ENCODE data around the gene IDS.
"Not testable (repeated sequence)": the region's sequence is repeated elsewhere in the genome, so short reads cannot be mapped to it uniquely, and the experiment has no call there.

The IDS gene, protein sequence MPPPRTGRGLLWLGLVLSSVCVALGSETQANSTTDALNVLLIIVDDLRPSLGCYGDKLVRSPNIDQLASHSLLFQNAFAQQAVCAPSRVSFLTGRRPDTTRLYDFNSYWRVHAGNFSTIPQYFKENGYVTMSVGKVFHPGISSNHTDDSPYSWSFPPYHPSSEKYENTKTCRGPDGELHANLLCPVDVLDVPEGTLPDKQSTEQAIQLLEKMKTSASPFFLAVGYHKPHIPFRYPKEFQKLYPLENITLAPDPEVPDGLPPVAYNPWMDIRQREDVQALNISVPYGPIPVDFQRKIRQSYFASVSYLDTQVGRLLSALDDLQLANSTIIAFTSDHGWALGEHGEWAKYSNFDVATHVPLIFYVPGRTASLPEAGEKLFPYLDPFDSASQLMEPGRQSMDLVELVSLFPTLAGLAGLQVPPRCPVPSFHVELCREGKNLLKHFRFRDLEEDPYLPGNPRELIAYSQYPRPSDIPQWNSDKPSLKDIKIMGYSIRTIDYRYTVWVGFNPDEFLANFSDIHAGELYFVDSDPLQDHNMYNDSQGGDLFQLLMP

DNA sequence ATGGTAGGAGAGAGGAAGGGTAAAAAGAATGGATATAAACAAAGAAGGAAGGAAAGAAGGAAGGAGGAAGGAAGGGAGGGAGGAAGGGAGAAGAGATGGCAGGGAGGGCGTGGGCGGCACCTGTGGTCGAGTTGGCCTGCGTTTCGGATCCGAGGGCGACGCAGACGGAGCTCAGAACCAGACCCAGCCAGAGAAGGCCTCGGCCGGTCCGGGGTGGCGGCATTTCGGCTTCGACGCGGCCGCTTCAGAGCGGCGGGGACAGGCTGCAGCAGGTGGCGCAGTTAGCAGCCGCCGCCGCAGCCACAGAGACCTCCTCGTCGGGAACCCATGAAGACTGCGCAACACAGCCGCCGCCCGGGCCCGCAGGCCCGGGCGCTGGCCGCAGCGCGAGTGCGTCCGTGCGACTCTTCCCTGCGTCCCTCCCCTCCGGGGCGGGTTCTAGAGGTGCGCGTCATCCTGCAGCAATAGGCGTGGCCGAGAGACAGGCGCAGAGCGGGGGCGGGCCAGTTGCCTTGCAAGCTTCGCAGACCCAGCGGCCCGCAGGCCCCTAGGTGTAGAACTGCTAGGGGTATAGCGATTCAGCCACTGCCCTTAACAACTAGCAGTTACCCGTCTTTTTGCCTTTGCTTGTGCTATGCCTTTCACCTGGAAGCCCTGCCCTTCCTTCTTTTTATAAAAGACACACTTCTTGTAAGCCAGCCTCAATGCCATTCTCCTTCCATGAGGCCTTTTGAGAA is at the start of gene IDS:
Gene IDS (minus strand): TSS at position 392 of the 737 bp plus-strand sequence. CDS start 169 bp downstream, at position 223.
- DNase-seq (ENCODE audit: low spot score) = peak; percentile 90

DNA sequence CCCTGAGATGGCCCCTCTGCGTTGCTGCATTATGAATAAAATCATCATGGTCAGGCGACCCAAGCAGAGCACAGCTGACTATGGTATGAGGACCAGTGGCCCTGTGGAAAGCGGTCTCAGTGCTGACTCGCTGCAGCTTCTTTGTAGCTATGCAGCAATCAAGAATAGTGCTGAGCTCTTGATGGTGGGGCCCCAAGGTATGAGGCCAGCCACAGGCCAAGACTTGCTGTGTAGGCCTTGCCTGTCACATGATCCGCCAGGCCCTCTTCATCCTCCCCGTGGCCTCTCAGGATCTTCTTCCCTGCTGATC is 46.8 kb upstream of the IDS start:
- not testable (repeated sequence) for DNase-seq (ENCODE audit: low spot score)

DNA sequence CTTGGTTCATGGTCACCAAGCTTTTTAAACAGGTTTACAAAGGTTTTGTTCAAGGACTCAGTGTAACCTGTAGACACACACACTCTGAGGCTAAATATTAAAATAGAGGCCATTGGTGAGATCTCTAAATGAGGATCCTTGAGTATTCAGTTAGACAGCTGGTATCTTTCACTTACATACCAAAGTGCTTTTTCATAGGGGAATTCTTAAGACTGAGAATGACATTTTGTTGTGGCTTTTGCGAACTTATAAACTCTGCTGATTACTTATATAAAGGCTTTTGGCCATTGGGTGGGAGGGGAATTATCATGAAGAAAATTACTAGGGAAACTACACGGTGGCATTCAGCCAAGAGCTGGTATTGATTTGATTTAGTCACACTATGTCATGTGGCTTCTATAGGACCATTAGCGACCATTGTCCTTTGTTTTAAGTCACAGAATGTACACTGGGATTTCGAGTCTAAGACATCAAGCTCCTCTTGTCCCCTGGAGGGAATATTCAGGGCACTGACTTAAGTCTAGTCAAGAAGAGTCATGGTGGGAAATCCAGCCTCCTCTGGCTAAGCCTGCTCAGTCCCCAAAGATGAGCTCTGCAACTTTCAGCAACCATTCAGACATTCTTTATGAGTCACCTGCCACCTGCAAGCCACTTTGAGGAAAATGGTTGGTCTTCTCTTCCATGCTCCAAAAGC is 46.3 kb upstream of the IDS start:
- not testable (repeated sequence) for DNase-seq (ENCODE audit: low spot score)

DNA sequence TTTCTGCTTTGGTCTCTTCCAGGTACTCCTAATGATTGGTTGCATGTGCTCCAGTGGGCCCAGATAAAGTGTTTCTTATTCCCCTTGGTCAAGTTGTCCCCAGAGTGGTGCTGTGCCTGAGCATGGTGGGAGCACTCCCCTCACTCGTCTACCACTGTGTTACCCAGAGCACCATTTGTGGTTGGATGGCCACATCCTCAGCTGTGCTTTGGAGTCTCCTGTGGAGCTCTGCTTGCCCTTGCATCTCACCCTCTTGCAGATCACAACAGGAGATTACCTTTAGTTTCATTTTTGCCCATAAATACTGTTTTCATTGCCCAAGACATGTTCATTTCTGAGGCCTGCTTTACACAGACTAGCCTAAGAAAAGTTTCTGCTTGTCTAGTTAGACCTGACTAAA is 45.3 kb upstream of the IDS start:
- DNase-seq (ENCODE audit: low spot score) = not testable (repeated sequence)

DNA sequence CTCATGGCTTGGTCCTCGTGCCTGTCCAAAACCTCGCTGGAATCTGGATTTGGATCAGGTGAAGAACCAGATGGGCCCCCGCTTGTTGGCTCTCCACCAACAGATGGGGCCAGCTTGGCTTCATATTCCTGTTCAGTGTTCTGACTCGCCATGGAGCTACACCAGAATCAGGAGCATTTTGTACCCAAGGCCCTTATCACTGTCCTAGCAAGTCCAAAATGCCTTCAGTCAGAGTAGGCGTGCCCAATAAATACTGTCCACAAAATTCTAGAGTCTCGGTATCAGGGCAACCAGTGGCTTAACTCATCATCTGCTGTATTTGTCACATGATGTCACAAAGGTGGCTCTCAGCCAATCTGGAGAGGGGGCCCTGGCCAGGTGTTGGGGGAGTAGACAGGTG is 44.6 kb upstream of the IDS start, which contains the start of gene HSFX3:
Gene HSFX3 (minus strand): TSS at position 224 of the 400 bp plus-strand sequence. CDS start 72 bp downstream, at position 152.
- not testable (repeated sequence) for DNase-seq (ENCODE audit: low spot score)

DNA sequence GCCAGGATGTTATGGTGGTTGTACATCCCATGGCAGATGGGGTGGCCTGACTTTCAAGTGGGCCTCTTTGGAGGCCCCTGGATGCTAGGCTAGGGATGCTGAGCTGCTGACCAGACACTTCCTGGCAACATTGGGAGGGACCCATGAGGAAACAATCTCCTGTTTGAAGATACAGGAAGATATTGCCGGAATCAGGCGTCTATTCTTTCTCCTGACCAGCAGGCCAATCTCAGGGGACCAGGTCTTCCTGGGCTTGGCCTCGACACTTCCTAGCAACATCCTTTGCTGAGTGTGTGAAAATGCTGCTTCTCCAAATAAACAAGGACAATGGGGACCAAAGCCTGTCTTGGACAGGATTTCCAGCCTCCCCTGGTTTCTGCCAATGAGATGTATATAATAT is 42.7 kb upstream of the IDS start:
- not testable (repeated sequence) for DNase-seq (ENCODE audit: low spot score)

DNA sequence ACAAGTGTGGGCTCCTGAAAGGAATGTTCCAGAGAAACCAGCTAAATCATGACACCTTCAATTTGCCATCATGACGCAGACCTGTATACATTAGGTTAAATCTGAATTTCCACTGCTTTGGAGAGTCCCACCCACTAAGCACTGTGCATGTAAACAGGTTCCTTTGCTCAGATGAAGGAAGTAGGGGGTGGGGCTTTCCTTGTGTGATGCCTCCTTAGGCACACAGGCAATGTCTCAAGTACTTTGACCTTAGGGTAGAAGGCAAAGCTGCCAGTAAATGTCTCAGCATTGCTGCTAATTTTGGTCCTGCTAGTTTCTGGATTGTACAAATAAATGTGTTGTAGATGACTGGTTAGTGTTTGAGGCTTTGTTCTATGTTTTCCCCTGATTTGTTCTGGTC is 41.9 kb upstream of the IDS start:
- DNase-seq (ENCODE audit: low spot score) = not testable (repeated sequence)

DNA sequence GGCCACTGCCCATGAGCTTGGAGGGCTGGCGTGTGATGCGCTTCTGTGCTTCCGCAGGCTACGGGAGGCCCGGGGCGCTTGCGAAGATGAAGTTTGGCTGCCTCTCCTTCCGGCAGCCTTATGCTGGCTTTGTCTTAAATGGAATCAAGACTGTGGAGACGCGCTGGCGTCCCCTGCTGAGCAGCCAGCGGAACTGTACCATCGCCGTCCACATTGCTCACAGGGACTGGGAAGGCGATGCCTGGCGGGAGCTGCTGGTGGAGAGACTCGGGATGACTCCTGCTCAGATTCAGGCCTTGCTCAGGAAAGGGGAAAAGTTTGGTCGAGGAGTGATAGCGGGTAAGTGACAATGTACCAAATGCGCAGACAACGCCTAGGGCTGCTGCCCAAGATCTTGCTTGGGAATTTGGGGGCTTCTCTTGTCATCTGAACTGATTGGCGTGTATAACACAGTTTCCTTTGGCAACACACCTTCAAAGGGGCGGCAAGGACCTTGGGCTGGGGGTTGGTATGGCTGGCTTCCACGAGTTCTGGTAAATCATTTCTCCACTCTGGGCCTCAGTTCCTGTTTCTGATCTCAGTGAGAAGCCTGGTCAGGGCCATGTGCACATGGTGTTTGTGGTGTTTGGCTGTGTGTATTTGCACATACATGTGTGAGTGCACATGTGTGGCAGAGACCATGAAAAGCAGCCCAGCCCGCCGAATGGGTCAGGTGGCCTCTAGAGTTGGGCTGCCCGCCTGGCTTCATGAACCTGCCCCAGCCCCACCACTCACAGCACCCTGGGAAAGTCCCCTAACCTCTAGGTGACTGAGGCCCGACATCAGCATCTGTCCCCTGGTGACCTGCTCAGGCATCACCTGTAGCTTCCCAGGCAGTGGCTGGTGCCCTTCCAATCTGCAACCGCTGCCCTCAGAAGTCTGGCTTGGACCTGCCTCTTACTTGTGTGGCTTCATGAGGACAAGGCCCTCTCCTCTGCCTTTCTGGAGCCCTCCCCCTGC is 40.7 kb upstream of the IDS start:
- DNase-seq (ENCODE audit: low spot score) = not testable (repeated sequence)

DNA sequence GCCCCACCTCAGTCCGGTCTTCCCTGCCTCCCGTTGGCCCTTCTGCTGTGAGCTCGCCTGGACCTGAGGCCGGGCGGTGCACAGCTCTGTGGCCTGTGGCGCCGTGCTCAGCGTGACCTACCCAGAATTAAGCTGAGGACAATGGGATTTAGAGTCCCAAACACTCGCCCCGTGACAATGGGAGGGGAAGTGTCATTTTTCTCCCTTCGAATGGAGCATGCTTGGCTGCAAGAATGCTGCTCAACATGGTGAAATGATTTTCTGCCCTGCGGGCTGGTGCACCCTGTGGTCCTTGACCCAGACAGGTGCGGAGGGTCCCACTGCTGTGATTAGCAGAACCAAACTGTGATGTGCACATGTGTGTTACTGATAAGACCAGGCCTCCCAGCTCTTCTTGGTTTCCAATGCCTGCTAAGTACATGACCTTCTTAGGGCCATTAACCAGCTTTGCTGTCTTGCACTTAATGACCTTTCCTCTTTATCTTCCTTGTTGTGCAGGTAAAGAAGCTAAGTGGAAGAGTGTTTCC is 36.5 kb upstream of the IDS start:
- DNase-seq (ENCODE audit: low spot score) = peak; percentile 9

DNA sequence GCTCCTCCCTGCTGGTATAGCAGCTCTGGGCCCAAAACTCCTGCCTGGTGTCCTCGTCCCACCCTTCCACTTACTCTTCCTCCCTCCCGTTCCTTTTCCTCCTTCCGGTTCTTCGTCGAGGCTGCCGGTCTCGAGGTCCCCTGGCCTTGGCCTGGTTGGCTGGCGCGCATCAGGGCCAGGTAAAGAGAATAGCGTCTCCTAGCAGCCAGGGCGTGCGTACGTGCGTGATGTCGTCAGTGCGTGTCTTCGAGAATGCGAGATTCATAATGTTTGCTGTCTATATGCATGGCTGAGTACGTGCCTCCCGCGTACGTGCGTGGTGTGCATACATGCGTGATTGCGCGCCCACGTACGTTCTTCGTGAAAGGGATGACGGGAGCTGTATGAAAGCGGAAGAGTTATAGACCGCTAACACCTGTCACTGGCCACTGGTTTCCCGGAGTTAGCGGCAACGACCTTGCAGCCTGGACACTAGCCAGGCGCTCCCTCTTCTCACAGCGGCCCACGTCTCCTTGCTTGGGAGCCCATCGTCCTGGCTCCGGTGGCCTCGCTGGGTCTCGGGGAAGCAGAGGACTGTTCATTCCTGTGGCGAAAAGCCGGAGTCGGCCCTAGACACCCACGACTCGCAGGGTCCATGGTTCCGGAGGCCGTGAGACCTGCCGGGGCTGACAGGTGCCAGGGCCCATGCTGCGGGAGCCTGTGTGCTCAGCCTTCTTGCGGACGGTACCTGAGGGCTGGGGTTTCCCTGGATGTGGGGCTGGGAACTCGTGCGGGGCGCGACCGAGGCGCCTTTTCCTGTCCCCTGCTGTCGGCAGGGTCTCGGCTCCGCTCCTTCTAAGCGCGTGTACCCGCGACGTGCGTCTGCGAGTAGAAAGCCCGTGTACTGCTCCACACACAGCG is 35.8 kb upstream of the IDS start, which contains the start of gene EOLA1:
Gene EOLA1 (plus strand): TSS at position 392 of the 900 bp plus-strand sequence. CDS start 4,619 bp downstream, outside the sequence.
- DNase-seq (ENCODE audit: low spot score) = peak; percentile 70

DNA sequence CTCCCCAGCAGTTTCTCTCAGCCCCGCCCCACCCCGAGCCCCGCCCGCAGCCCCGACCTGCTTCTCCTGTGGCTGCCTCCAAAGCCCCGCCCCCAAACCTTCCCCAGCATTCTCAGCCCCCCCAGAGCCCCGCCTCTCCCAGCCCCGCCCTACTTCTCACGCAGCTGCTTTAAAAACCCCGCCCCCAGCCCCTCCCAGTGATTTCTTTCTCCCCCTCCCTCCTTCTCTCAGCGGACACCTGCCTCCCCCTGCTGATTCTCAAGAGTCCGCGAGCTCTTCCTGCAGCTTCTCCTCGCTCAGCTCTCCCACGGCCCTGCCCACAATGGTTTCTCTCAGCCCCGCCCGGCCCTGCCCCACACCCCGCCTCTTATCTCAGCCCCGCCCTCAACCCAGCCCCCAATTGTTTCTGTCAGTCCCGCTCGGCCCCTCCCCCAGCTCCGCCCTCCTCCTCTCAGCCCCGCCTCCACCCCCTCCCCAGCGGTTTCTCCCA is 35.1 kb upstream of the IDS start:
- DNase-seq (ENCODE audit: low spot score) = peak; percentile 93

DNA sequence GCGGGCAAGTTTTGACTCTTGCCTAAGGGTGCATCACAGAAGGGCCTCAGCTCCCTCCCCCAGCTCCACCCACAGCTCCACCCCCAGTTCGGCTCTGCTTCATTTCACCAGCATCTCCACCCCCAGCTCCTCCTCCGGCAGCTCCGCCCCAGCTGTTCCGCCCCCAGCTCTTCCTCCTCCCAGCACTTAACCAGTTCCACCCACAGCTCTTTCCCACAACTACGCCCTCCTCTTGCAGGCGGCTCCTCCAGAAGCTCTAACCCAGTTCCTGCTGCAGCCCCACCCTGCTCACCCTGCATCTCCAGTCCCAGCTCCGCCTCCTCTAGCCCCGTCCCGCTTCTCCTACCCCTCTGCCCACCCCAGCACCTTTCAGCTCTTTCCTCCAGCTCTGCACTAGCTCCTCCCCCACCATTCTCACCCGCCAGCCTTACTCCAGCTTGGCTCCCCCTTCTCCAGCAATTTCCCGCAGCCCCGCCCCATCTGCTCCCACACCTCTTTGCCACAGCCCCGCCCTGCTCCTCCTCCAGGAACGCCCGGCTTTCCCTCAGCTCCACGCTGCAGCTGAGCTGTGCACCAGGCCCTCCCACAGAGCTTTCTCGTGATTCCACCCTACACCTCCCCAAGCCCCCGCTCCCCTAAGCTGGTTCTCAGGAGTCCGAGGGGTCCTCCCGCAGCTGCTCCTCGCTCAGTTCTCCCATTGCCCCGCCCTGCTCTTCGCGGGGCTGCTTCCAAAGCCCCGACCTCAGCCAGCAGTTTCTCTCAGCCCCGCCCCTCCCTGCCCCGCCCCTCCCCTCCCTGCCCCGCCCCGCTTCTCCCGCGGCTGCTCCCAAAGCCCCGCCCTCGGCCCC is 34.4 kb upstream of the IDS start:
- DNase-seq (ENCODE audit: low spot score) = peak; percentile 86

DNA sequence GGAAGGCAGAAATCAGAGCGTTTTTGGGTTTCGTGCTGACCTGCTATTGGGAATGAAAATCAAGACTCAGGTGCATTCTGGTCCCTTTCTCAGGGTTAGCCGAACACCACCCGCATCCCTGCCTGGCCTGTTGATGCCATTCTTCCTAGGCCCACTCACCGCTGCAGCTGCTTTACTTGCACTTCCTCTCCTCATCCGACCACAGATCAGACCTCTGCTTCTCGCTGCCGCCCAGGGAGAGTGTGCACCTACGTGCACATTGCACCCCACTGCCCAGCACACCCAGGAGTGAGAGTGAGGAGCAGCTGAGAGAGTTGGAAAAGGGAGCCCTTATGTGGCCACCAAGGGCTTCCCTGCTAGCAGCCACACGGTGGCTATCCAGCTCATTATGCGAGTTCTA is 32.4 kb upstream of the IDS start:
- not testable (repeated sequence) for DNase-seq (ENCODE audit: low spot score)

DNA sequence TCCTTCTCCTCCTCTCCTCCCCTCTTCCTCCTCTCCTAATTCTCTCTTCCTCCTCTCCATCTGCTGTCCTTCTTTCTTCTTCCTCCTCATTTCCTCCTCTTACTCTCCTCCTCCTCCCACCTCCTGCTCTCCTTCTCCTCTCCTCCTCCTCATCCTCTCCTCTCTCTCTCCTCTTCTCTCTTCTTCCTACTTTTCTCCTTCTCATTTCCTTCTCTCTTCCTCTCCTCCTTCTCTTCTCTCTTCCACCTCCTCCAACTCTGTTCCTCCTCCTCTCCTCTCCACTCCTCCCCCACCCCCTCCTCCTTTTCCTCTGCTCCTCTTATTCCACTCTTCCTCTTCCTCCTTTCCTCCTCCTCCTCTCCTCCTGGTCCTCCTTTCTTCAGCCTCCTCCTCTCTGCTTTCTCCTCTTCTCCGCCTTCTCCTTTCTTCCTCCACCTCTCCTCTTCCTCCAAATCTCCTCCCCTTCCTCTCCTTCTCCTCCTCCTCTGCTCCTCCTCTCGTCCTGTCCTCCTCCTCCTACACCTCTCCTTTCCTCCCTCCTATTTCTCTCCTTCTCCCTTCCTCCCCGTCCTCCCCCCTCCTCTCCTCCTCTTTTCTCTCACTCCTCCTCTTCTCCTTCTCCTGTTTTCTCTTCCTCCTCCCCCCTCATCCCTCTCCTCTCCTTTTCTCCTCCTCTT is 30.0 kb upstream of the IDS start:
- not testable (repeated sequence) for DNase-seq (ENCODE audit: low spot score)

DNA sequence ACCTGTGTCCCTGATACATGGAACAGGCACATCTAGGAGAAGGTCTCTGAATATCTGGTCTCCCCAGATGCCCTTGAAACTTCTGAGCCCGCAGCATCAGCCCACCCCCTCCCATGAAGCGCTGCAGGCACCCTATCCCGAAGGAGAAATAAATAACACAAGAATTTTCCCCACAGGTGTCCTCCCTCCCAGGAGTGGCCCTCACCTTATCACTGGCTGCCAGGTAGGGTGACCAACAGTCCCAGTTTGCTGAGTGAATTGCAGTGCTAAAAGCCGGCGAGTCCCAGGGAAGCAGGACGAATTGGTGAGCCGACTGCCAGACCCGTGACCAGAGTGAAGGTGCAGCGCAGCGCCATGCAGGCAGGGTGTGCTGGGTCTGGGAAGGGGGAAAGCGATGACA is 28.9 kb upstream of the IDS start:
- DNase-seq (ENCODE audit: low spot score) = not testable (repeated sequence)

DNA sequence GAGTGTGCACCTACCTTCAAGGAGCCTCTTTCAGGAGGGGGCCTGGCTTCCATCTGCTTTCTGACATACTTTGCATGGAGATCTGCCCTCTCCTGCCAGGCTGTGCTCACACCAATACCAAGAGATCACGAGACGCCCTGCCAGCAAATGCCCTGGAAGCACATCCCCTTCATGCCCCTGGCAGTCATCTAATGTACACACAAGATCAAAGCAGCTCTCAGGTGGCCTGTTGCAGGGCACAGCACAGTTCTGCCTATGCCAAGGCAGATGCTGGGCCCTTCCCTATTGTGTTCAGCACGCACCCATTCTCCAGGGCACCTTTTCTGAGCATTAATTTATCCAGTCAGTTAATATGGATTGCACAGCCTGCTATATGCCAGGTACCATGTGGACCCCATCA is 27.8 kb upstream of the IDS start:
- DNase-seq (ENCODE audit: low spot score) = not testable (repeated sequence)

DNA sequence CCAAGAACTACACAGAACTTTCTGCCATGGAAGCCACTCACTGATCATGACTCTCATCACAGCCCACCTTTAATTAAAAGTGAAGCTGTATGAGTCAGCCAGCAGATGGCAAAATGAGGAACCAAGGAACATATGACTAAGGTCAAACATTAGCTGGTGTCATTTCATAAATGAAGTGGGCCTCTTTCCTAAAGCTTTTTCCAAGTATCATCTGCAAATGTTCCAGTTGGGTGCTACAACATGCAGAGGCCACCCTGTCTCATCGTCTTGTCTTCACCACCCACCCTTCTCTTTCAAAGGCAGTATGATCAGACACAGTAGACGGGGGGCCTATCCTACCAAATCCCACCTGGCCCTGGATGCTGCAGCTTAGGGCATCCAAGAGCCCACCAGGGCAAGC is 26.5 kb upstream of the IDS start:
- DNase-seq (ENCODE audit: low spot score) = no peak

DNA sequence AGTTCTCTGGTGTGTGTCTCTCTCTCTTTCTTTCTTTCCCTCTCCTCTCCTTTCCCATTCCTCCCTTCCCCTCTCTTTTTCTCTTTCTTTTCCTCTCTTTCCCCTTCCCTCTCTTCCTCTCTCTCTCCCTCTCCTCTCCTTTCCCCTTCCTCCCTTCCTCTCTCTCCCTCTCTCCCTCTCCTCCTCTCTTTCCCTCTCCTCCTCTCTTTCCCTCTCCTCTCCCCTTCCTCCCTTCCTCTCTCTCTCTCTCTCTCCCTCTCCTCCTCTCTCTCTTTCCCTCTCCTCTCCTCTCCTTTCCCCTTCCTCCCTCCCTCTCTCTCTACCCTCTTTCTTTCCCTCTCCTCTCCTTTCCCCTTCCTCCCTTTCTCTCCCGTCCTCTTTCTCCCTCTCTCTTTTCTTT is 23.3 kb upstream of the IDS start:
- no peak for DNase-seq (ENCODE audit: low spot score)

Measured in GM03348 (cell line).